OCI-LY1 (cell line): ENCODE measurements around the gene PLEKHD1.

Source experiments
- EZH2 ChIP-seq: fragments of 200-600 bp; sonication (generic), shearing (Covaris generic); IDR thresholded peaks from 2 replicates; pipeline ENCODE4 v1.8.0; 2017; ENCODE audit warnings: borderline replicate concordance, mixed run types, mild to moderate bottlenecking, antibody characterized with exemption, low read length, moderate library complexity, mixed read lengths
- TF ChIP-seq, protein P1 (sequence below): fragments of 200-600 bp; sonication (generic), shearing (Covaris generic); IDR thresholded peaks from 2 replicates; pipeline ENCODE4 v1.5.1; 2017; ENCODE audit warnings: mild to moderate bottlenecking, antibody characterized with exemption, low read length, moderate library complexity, mixed read lengths

DNA sequence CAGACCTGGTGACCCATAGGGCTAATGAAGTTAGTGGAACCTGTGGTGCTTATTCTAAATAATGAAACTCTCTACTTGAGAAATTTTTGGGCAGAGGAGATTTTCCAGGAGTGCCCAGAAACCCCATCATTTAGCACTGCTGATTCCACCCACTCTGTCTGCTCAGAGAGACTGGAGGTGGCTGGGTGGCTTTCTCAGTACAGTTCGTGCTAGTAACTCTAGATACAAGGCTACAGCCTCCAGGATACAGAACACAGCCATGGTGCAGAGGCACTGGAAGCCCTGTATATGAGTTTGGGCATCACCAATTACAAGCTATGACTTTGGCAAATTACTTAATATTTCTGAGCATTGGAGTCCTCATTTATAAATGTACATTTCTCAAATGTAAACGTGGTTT, 57.8 kb downstream of the PLEKHD1 start:
- TF ChIP-seq, protein P1, sequence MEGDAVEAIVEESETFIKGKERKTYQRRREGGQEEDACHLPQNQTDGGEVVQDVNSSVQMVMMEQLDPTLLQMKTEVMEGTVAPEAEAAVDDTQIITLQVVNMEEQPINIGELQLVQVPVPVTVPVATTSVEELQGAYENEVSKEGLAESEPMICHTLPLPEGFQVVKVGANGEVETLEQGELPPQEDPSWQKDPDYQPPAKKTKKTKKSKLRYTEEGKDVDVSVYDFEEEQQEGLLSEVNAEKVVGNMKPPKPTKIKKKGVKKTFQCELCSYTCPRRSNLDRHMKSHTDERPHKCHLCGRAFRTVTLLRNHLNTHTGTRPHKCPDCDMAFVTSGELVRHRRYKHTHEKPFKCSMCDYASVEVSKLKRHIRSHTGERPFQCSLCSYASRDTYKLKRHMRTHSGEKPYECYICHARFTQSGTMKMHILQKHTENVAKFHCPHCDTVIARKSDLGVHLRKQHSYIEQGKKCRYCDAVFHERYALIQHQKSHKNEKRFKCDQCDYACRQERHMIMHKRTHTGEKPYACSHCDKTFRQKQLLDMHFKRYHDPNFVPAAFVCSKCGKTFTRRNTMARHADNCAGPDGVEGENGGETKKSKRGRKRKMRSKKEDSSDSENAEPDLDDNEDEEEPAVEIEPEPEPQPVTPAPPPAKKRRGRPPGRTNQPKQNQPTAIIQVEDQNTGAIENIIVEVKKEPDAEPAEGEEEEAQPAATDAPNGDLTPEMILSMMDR = no peak
- TF ChIP-seq EZH2 = no peak
